Liver (tissue), 9 donors: ENCODE measurements around the gene OR2S2. TPM values are rescaled to one million over a fixed set of nuclear protein-coding genes. Genes with fewer than 3 reads are reported as not detected.

Experiments used
- DNase-seq: peaks from one replicate; pipeline ENCODE4 v3.0.0-alpha.2; 2017; ENCODE audit warnings: low spot score
- H3K27ac ChIP-seq, 2 donors: one replicate each; pipeline ENCODE4 v1.7.0; 2013; ENCODE audit warnings: inconsistent platforms in 2 of 2, low read length in 2 of 2, control low read depth in 1 of 2, low read depth in 1 of 2, mild to moderate bottlenecking in 1 of 2
- H3K27me3 ChIP-seq, 4 donors: one replicate each; pipeline versions ENCODE4 v1.6.1 to v1.7.0; 2013; ENCODE audit warnings: low read length in 3 of 4, inconsistent platforms in 1 of 4, mild to moderate bottlenecking in 1 of 4, moderate library complexity in 1 of 4; ENCODE audit not compliant: control insufficient read depth in 4 of 4, insufficient read depth in 4 of 4
- H3K36me3 ChIP-seq, 4 donors: one replicate each; pipeline versions ENCODE4 v1.6.1 to v1.7.0; 2013; ENCODE audit warnings: low read length in 3 of 4, mild to moderate bottlenecking in 3 of 4, low read depth in 1 of 4, moderate library complexity in 1 of 4; ENCODE audit not compliant: control insufficient read depth in 4 of 4, insufficient read depth in 3 of 4
- H3K4me1 ChIP-seq, 4 donors: one replicate each; pipeline versions ENCODE4 v1.6.1 to v1.7.0; 2013; ENCODE audit warnings: low read length in 3 of 4, mild to moderate bottlenecking in 3 of 4, moderate library complexity in 1 of 4; ENCODE audit not compliant: control insufficient read depth in 4 of 4, insufficient read depth in 4 of 4
- H3K4me3 ChIP-seq, 3 donors: one replicate each; pipeline versions ENCODE4 v1.6.1 to v1.7.0; 2013; ENCODE audit warnings: low read length in 3 of 3, control low read depth in 1 of 3, low read depth in 1 of 3, mild to moderate bottlenecking in 1 of 3
- H3K9ac ChIP-seq, 2 donors: one replicate each; pipeline ENCODE4 v1.7.0; 2013; ENCODE audit warnings: low read length in 2 of 2, mild to moderate bottlenecking in 2 of 2, moderate library complexity in 2 of 2, control low read depth in 1 of 2, low read depth in 1 of 2
- H3K9me3 ChIP-seq, 4 donors: one replicate each; pipeline versions ENCODE4 v1.6.1 to v1.7.0; 2013; ENCODE audit warnings: low read length in 3 of 4; ENCODE audit not compliant: control insufficient read depth in 4 of 4
- EGR1 ChIP-seq, 2 donors: IDR thresholded peaks; 2 replicates each; pipeline ENCODE4 v1.6.1; 2016 to 2018; ENCODE audit warnings: antibody characterized with exemption in 2 of 2, low read depth in 2 of 2
- FOXA1 ChIP-seq: IDR thresholded peaks from 2 replicates; pipeline ENCODE4 v1.6.1; 2016; ENCODE audit warnings: antibody characterized with exemption
- FOXA2 ChIP-seq: IDR thresholded peaks from 2 replicates; pipeline ENCODE4 v1.6.1; 2016; ENCODE audit warnings: antibody characterized with exemption
- GABPA ChIP-seq, 2 donors: IDR thresholded peaks in 1 of 2; conservative IDR thresholded peaks in 1 of 2; 2 replicates each; pipeline ENCODE4 v1.6.1; 2016; ENCODE audit warnings: antibody characterized with exemption in 2 of 2, mild to moderate bottlenecking in 1 of 2, moderate library complexity in 1 of 2
- HNF4A ChIP-seq, 2 donors: conservative IDR thresholded peaks; 2 replicates each; pipeline ENCODE4 v1.6.1; 2016; ENCODE audit warnings: antibody characterized with exemption in 2 of 2, mild to moderate bottlenecking in 2 of 2
- HNF4G ChIP-seq: IDR thresholded peaks from 2 replicates; pipeline ENCODE4 v1.6.1; 2016; ENCODE audit warnings: antibody characterized with exemption
- JUND ChIP-seq, 2 donors: IDR thresholded peaks; 2 replicates each; pipeline ENCODE4 v1.6.1; 2016; ENCODE audit warnings: antibody characterized with exemption in 2 of 2
- NR2F2 ChIP-seq: IDR thresholded peaks from 2 replicates; pipeline ENCODE4 v1.6.1; 2016; ENCODE audit warnings: antibody characterized with exemption
- RAD21 ChIP-seq, 2 donors: IDR thresholded peaks; 2 replicates each; pipeline ENCODE4 v1.6.1; 2016; ENCODE audit warnings: antibody characterized with exemption in 2 of 2, mild to moderate bottlenecking in 2 of 2
- RXRA ChIP-seq, 2 donors: IDR thresholded peaks; 2 replicates each; pipeline ENCODE4 v1.6.1; 2017 to 2018; ENCODE audit warnings: antibody characterized with exemption in 2 of 2, mild to moderate bottlenecking in 1 of 2
- SP1 ChIP-seq: IDR thresholded peaks from 2 replicates; pipeline ENCODE4 v1.6.1; 2018; ENCODE audit warnings: antibody characterized with exemption, mild to moderate bottlenecking
- TAF1 ChIP-seq: conservative IDR thresholded peaks from 2 replicates; pipeline ENCODE4 v1.6.1; 2016; ENCODE audit warnings: antibody characterized with exemption, mild to moderate bottlenecking
- YY1 ChIP-seq: IDR thresholded peaks from 2 replicates; pipeline ENCODE4 v1.6.1; 2016; ENCODE audit warnings: antibody characterized with exemption, mild to moderate bottlenecking
- ZBTB33 ChIP-seq: IDR thresholded peaks from 2 replicates; pipeline ENCODE4 v1.6.1; 2016; ENCODE audit warnings: antibody characterized with exemption
- WGBS: extraction: QIAGEN DNeasy Blood & Tissue Kit; methylation state at CpG from one replicate; pipeline ENCODE4 v1.1.7; 2013; 5-methylcytosine and 5-hydroxymethylcytosine counted together
- polyA plus RNA-seq, 2 donors: library from polyadenylated mRNA; stranded (reverse) in 1 of 2; unstranded in 1 of 2; fragments of 200-250 nt in 1 of 2; fragments of >200 nt in 1 of 2; fragmentation: Nextera tagmentation in 1 of 2; extraction: Ambion mirVana in 1 of 2; gene quantifications; one replicate each; pipeline versions ENCODE4 v1.2.1 to v1.2.3, GENCODE V29; 2013 to 2015
- total RNA-seq, 2 donors: library from RNA; depleted of rRNA; stranded (reverse); fragments of >200 nt; gene quantifications; one replicate each; pipeline ENCODE4 v1.2.3, GENCODE V29; 2014
- TF ChIP-seq, protein P1 (sequence below): IDR thresholded peaks from 2 replicates; pipeline ENCODE4 v1.6.1; 2016; ENCODE audit warnings: antibody characterized with exemption
- TF ChIP-seq, protein P2 (sequence below): IDR thresholded peaks from 2 replicates; pipeline ENCODE4 v1.6.1; 2016; ENCODE audit warnings: antibody characterized with exemption, mild to moderate bottlenecking
- TF ChIP-seq, protein P3 (sequence below): IDR thresholded peaks from 2 replicates; pipeline ENCODE4 v1.6.1; 2016; ENCODE audit warnings: antibody characterized with exemption
- TF ChIP-seq, protein P4 (sequence below): fragments of 150-350 bp; IDR thresholded peaks from 2 replicates; pipeline ENCODE4 v1.5.1; 2017; ENCODE audit warnings: improper control_type of control experiment, low read depth, low read length; ENCODE audit not compliant: missing input control
- donor health status: healthy.
- donor health status: healthy.
- donor health status: healthy.
- donor health status: healthy.
- donor health status: healthy.

OR2S2 gene
- total and polyA plus RNA-seq, 4 donors, result not detected

GRCh38 chr9:35980289-35981011 lies 22.5 kb upstream of the OR2S2 start:
- WGBS, result 73% methylated on average over 3 of the region's 3 CpGs
- H3K27me3 ChIP-seq, result peaks cover 0 to 11% (median 0%) of the 10 kb centered on the region in 4 donors

DNA sequence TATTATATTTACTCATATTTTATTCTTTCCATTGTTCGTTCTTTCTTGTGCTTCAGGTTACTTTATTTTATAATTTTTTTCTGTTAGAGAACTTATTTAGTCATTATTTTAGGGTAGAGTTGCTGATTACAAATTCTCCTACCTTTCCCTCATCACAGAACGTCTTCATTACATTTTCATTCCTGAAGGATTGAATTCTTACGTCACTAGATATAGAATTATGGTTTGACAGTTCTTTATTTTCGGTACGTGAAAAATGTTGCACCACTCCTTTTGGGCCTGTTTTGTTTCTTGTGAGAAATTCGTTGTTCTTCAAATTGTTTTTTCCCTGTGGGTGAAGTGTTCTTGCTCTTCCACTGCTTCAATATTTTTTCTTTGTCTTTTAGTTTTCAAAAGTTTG lies 20.8 kb upstream of the OR2S2 start:
- H3K4me3 ChIP-seq, result no peak overlapping the region
- H3K9ac ChIP-seq, result no peak overlapping the region
- no peaks in the 10 kb centered on the region for H3K4me1 ChIP-seq
- TF ChIP-seq, protein P1, sequence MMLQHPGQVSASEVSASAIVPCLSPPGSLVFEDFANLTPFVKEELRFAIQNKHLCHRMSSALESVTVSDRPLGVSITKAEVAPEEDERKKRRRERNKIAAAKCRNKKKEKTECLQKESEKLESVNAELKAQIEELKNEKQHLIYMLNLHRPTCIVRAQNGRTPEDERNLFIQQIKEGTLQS, result no peak
- TF ChIP-seq YY1 (no peak), JUND (IDR thresholded peaks at IDR 0.05) (no peak), GABPA (IDR thresholded peaks at IDR 0.05 in 1 of 2, conservative IDR thresholded peaks at IDR 0.05 in 1 of 2) (no peak), RAD21 (IDR thresholded peaks at IDR 0.05) (no peak), TAF1 (no peak), NR2F2 (no peak), ZBTB33 (no peak)
- TF ChIP-seq, protein P2, sequence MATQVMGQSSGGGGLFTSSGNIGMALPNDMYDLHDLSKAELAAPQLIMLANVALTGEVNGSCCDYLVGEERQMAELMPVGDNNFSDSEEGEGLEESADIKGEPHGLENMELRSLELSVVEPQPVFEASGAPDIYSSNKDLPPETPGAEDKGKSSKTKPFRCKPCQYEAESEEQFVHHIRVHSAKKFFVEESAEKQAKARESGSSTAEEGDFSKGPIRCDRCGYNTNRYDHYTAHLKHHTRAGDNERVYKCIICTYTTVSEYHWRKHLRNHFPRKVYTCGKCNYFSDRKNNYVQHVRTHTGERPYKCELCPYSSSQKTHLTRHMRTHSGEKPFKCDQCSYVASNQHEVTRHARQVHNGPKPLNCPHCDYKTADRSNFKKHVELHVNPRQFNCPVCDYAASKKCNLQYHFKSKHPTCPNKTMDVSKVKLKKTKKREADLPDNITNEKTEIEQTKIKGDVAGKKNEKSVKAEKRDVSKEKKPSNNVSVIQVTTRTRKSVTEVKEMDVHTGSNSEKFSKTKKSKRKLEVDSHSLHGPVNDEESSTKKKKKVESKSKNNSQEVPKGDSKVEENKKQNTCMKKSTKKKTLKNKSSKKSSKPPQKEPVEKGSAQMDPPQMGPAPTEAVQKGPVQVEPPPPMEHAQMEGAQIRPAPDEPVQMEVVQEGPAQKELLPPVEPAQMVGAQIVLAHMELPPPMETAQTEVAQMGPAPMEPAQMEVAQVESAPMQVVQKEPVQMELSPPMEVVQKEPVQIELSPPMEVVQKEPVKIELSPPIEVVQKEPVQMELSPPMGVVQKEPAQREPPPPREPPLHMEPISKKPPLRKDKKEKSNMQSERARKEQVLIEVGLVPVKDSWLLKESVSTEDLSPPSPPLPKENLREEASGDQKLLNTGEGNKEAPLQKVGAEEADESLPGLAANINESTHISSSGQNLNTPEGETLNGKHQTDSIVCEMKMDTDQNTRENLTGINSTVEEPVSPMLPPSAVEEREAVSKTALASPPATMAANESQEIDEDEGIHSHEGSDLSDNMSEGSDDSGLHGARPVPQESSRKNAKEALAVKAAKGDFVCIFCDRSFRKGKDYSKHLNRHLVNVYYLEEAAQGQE, result no peak
- TF ChIP-seq, protein P3, sequence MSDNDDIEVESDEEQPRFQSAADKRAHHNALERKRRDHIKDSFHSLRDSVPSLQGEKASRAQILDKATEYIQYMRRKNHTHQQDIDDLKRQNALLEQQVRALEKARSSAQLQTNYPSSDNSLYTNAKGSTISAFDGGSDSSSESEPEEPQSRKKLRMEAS, result no peak
- TF ChIP-seq, protein P4, sequence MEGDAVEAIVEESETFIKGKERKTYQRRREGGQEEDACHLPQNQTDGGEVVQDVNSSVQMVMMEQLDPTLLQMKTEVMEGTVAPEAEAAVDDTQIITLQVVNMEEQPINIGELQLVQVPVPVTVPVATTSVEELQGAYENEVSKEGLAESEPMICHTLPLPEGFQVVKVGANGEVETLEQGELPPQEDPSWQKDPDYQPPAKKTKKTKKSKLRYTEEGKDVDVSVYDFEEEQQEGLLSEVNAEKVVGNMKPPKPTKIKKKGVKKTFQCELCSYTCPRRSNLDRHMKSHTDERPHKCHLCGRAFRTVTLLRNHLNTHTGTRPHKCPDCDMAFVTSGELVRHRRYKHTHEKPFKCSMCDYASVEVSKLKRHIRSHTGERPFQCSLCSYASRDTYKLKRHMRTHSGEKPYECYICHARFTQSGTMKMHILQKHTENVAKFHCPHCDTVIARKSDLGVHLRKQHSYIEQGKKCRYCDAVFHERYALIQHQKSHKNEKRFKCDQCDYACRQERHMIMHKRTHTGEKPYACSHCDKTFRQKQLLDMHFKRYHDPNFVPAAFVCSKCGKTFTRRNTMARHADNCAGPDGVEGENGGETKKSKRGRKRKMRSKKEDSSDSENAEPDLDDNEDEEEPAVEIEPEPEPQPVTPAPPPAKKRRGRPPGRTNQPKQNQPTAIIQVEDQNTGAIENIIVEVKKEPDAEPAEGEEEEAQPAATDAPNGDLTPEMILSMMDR, result no peak
- H3K27me3 ChIP-seq, result peaks cover 0 to 11% (median 0%) of the 10 kb centered on the region in 4 donors
- no peak for DNase-seq
- H3K36me3 ChIP-seq, result no peaks in the 10 kb centered on the region
- WGBS, result 74% methylated on average over 6 of the region's 6 CpGs
- H3K27ac ChIP-seq, result no peak overlapping the region
- peaks cover 0 to 26% (median 5%) of the 10 kb centered on the region in 4 donors for H3K9me3 ChIP-seq

More at GRCh38 chr9:35980289-35981011, 22.5 kb upstream of the OR2S2 start:
- no peak for DNase-seq
- Histone ChIP-seq H3K4me1 (no peaks in the 10 kb centered on the region), H3K36me3 (no peaks in the 10 kb centered on the region), H3K27ac (no peak overlapping the region), H3K9ac (no peak overlapping the region), H3K4me3 (no peak overlapping the region), H3K9me3 (peaks cover 0 to 12% (median 1%) of the 10 kb centered on the region in 4 donors)
- no peak for TF ChIP-seq RAD21 (IDR thresholded peaks at IDR 0.05)
- no peak for TF ChIP-seq SP1
- TF ChIP-seq NR2F2, result no peak
- no peak for TF ChIP-seq RXRA (IDR thresholded peaks at IDR 0.05)
- no peak for TF ChIP-seq JUND (IDR thresholded peaks at IDR 0.05)
- no peak for TF ChIP-seq EGR1 (IDR thresholded peaks at IDR 0.05; ENCODE audit: low read depth in 2 of 2)
- no peak for TF ChIP-seq FOXA2
- no peak for TF ChIP-seq HNF4A (conservative IDR thresholded peaks at IDR 0.05)
- no peak for TF ChIP-seq TAF1
- TF ChIP-seq GABPA (IDR thresholded peaks at IDR 0.05 in 1 of 2, conservative IDR thresholded peaks at IDR 0.05 in 1 of 2), result no peak
- TF ChIP-seq, protein P4, result no peak
- TF ChIP-seq, protein P1, result no peak
- no peak for TF ChIP-seq FOXA1
- TF ChIP-seq HNF4G, result no peak
